OCI-LY1 (cell line): Measurements from ENCODE around the gene PPP1R7.

Source experiments
- CTCF ChIP-seq: fragments of 200-600 bp; sonication (generic), shearing (Covaris generic); IDR thresholded peaks from 2 replicates; pipeline ENCODE4 v1.5.1; 2017; ENCODE audit warnings: mild to moderate bottlenecking, antibody characterized with exemption, low read length, moderate library complexity, mixed read lengths
- EZH2 ChIP-seq: fragments of 200-600 bp; sonication (generic), shearing (Covaris generic); IDR thresholded peaks from 2 replicates; pipeline ENCODE4 v1.8.0; 2017; ENCODE audit warnings: borderline replicate concordance, mixed run types, mild to moderate bottlenecking, antibody characterized with exemption, low read length, moderate library complexity, mixed read lengths

- TF ChIP-seq CTCF = no peak
- TF ChIP-seq EZH2 = no peak
These were observed 54.8 kb downstream of the PPP1R7 start for GRCh38 chr2:241205086-241205485.
